Measurements from ENCODE around the gene RC3H1.

DNA sequence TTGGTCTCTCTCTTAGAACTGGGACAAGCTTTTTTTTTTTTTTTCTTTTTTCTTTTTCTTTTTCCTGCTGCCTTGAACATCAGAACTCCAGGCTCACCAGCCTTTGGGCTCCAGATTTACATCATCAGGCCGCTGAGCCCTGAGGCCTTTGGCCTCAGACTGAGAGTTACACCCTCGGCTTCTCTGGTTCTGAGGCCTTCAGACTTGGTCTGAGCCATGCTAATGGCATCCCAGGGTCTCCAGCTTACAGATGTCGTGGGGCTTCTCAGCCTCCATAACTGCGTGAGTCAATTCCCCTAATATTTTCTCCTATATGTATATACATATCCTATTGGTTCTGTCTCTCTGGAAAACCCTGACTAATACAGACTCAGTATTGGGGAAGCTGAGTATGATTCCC is 36.5 kb upstream of the RC3H1 start:
- TF ChIP-seq, protein P1, sequence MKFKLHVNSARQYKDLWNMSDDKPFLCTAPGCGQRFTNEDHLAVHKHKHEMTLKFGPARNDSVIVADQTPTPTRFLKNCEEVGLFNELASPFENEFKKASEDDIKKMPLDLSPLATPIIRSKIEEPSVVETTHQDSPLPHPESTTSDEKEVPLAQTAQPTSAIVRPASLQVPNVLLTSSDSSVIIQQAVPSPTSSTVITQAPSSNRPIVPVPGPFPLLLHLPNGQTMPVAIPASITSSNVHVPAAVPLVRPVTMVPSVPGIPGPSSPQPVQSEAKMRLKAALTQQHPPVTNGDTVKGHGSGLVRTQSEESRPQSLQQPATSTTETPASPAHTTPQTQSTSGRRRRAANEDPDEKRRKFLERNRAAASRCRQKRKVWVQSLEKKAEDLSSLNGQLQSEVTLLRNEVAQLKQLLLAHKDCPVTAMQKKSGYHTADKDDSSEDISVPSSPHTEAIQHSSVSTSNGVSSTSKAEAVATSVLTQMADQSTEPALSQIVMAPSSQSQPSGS (IDR thresholded peaks at IDR 0.05; ENCODE audit: low read length) = no peak
- no peak for TF ChIP-seq ZNF274 (IDR thresholded peaks at IDR 0.05; ENCODE audit: insufficient read depth, insufficient read length)
- TF ChIP-seq SMAD1 (IDR thresholded peaks at IDR 0.05; ENCODE audit: low read depth, partially characterized antibody) = no peak
- TF ChIP-seq CHD1 (IDR thresholded peaks at IDR 0.05; ENCODE audit: low read depth, low read length) = no peak
- no peak for TF ChIP-seq NKRF (conservative IDR thresholded peaks at IDR 0.05)
- TF ChIP-seq, protein P2, sequence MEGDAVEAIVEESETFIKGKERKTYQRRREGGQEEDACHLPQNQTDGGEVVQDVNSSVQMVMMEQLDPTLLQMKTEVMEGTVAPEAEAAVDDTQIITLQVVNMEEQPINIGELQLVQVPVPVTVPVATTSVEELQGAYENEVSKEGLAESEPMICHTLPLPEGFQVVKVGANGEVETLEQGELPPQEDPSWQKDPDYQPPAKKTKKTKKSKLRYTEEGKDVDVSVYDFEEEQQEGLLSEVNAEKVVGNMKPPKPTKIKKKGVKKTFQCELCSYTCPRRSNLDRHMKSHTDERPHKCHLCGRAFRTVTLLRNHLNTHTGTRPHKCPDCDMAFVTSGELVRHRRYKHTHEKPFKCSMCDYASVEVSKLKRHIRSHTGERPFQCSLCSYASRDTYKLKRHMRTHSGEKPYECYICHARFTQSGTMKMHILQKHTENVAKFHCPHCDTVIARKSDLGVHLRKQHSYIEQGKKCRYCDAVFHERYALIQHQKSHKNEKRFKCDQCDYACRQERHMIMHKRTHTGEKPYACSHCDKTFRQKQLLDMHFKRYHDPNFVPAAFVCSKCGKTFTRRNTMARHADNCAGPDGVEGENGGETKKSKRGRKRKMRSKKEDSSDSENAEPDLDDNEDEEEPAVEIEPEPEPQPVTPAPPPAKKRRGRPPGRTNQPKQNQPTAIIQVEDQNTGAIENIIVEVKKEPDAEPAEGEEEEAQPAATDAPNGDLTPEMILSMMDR (IDR thresholded peaks at IDR 0.05 in 2 of 3, conservative IDR thresholded peaks at IDR 0.05 in 1 of 3; ENCODE audit: control insufficient read depth in 2 of 3, extremely low read depth in 1 of 3, insufficient read depth in 1 of 3, low read depth in 3 of 3, low read length in 3 of 3) = no peak
- no peak for TF ChIP-seq KDM1A (IDR thresholded peaks at IDR 0.05; ENCODE audit: borderline replicate concordance)
- TF ChIP-seq NBN (IDR thresholded peaks at IDR 0.05) = no peak
- TF ChIP-seq NFIC (IDR thresholded peaks at IDR 0.05; ENCODE audit: low read depth, low read length) = no peak
